ENCODE results near the gene SCP2. TPM values are rescaled to one million over a fixed set of nuclear protein-coding genes. Genes with fewer than 3 reads are reported as not detected.

The SCP2 gene
- total RNA-seq, 2 donors from 2014 or later = 69.3 to 99.4 TPM

DNA sequence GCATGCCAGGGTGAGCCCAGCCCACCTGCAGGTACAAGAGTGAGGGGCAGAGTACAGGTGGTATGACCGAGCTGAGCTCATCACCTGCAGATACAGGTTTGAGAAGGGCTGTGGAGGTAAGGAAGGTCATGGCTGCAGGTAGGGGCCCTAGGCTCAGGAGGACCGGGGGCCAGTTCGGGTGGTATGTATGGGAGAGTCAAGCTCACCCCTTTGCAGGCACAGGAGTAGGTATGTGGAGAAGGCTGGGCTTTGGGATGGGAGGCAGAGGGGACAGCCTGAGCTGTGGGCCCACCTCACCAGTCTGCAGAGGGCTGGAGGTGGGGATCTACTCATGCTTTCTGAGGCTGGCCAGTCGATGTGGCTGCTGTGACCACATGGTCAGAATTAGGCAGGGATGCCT is 152.2 kb downstream of the SCP2 start:
- Histone ChIP-seq H3K36me3 (ENCODE audit: control insufficient read depth, insufficient read depth, low read length) (no peaks in the 10 kb centered on the region), H3K9ac (ENCODE audit: extremely low read depth, low read length, poor library complexity, severe bottlenecking) (no peak overlapping the region), H3K27me3 (ENCODE audit: control insufficient read depth, insufficient read depth, low read length, poor library complexity, severe bottlenecking) (no peaks in the 10 kb centered on the region), H3K4me1 (ENCODE audit: control insufficient read depth, insufficient read depth, low read length) (peaks cover 4% of the 10 kb centered on the region), H3K9me3 (ENCODE audit: control insufficient read depth, low read length) (no peaks in the 10 kb centered on the region), H3K27ac (ENCODE audit: low read depth, low read length) (no peak overlapping the region), H3K4me3 (ENCODE audit: low read length) (no peak overlapping the region)
- peaks cover 20% of the 10 kb centered on the region for H3K27me3 Mint-ChIP-seq (ENCODE audit: insufficient read depth)
- TF ChIP-seq, protein P1, sequence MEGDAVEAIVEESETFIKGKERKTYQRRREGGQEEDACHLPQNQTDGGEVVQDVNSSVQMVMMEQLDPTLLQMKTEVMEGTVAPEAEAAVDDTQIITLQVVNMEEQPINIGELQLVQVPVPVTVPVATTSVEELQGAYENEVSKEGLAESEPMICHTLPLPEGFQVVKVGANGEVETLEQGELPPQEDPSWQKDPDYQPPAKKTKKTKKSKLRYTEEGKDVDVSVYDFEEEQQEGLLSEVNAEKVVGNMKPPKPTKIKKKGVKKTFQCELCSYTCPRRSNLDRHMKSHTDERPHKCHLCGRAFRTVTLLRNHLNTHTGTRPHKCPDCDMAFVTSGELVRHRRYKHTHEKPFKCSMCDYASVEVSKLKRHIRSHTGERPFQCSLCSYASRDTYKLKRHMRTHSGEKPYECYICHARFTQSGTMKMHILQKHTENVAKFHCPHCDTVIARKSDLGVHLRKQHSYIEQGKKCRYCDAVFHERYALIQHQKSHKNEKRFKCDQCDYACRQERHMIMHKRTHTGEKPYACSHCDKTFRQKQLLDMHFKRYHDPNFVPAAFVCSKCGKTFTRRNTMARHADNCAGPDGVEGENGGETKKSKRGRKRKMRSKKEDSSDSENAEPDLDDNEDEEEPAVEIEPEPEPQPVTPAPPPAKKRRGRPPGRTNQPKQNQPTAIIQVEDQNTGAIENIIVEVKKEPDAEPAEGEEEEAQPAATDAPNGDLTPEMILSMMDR (conservative IDR thresholded peaks at IDR 0.05) = no peak
- no peaks in the 10 kb centered on the region for H3K36me3 Mint-ChIP-seq (ENCODE audit: low read depth)
- H3K9me3 Mint-ChIP-seq = no peaks in the 10 kb centered on the region
- H3K4me3 Mint-ChIP-seq = no peak overlapping the region
- no peak for DNase-seq
- H3K27ac Mint-ChIP-seq = no peak overlapping the region
- H3K4me1 Mint-ChIP-seq = peaks cover 24% of the 10 kb centered on the region
- WGBS, 2 experiments (ENCODE audit: insufficient coverage in 1 of 2, insufficient read length in 1 of 2) = 83% methylated on average over 4 of the region's 4 CpGs; no CpG with 5 or more reads in 1 of the 2 experiments

DNA sequence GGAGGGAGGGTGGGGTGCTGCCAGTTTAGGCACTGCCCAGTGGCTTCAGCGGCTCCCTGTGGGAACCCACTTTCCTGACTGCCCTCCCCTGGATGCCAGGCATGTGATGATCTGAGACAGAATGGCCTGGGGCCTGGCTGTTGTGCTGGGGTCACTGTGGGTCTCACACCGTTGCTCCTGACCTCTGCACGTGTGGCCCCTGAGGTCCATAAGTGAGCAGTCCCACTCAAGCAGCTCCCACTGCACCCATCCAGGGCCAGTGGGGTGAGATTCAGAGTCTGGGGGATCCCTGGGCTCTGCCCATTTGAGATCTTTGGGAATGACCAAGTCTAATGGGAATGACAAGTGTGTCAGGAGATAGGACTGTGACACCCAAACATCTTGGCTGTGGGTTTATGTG is 153.0 kb downstream of the SCP2 start:
- H3K27me3 Mint-ChIP-seq (ENCODE audit: insufficient read depth) = peaks cover 27% of the 10 kb centered on the region
- no peak for DNase-seq
- H3K4me3 Mint-ChIP-seq = no peak overlapping the region
- peaks cover 24% of the 10 kb centered on the region for H3K4me1 Mint-ChIP-seq
- Histone ChIP-seq H3K4me3 (ENCODE audit: low read length) (no peak overlapping the region), H3K9me3 (ENCODE audit: control insufficient read depth, low read length) (no peaks in the 10 kb centered on the region), H3K9ac (ENCODE audit: extremely low read depth, low read length, poor library complexity, severe bottlenecking) (no peak overlapping the region), H3K27ac (ENCODE audit: low read depth, low read length) (no peak overlapping the region), H3K27me3 (ENCODE audit: control insufficient read depth, insufficient read depth, low read length, poor library complexity, severe bottlenecking) (no peaks in the 10 kb centered on the region), H3K36me3 (ENCODE audit: control insufficient read depth, insufficient read depth, low read length) (no peaks in the 10 kb centered on the region), H3K4me1 (ENCODE audit: control insufficient read depth, insufficient read depth, low read length) (peaks cover 4% of the 10 kb centered on the region)
- WGBS, 2 experiments (ENCODE audit: insufficient coverage in 1 of 2, insufficient read length in 1 of 2) = 74 to 79% methylated on average over 3 of the region's 3 CpGs
- TF ChIP-seq, protein P1 (conservative IDR thresholded peaks at IDR 0.05) = no peak
- H3K9me3 Mint-ChIP-seq = no peaks in the 10 kb centered on the region
- H3K27ac Mint-ChIP-seq = no peak overlapping the region
- no peaks in the 10 kb centered on the region for H3K36me3 Mint-ChIP-seq (ENCODE audit: low read depth)

DNA sequence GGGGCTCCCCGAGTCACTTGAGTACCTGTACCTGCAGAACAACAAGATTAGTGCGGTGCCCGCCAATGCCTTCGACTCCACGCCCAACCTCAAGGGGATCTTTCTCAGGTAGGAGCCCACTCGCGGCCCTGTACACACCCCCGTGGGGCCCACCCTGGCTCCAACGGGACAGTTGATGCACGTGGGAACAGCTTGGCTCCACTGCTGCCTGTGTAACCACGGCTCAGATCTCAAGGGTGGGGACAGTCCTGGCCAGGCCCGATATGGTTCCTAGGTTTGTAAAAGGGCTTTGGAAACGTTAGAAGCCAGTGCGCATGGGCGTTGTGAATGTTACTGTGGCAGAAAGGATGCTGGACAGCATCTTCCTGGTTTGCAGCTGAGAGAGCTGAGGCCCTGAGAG is 153.7 kb downstream of the SCP2 start:
- Mint-ChIP-seq H3K27me3 (ENCODE audit: insufficient read depth) (peaks cover 26% of the 10 kb centered on the region), H3K36me3 (ENCODE audit: low read depth) (no peaks in the 10 kb centered on the region), H3K9me3 (no peaks in the 10 kb centered on the region), H3K27ac (no peak overlapping the region), H3K4me3 (no peak overlapping the region), H3K4me1 (peaks cover 24% of the 10 kb centered on the region)
- Histone ChIP-seq H3K36me3 (ENCODE audit: control insufficient read depth, insufficient read depth, low read length) (no peaks in the 10 kb centered on the region), H3K27ac (ENCODE audit: low read depth, low read length) (no peak overlapping the region), H3K27me3 (ENCODE audit: control insufficient read depth, insufficient read depth, low read length, poor library complexity, severe bottlenecking) (no peaks in the 10 kb centered on the region), H3K9me3 (ENCODE audit: control insufficient read depth, low read length) (no peaks in the 10 kb centered on the region), H3K9ac (ENCODE audit: extremely low read depth, low read length, poor library complexity, severe bottlenecking) (no peak overlapping the region), H3K4me3 (ENCODE audit: low read length) (no peak overlapping the region), H3K4me1 (ENCODE audit: control insufficient read depth, insufficient read depth, low read length) (peaks cover 4% of the 10 kb centered on the region)
- TF ChIP-seq, protein P1 (conservative IDR thresholded peaks at IDR 0.05) = no peak
- no peak for DNase-seq
- WGBS, 2 experiments (ENCODE audit: insufficient coverage in 1 of 2, insufficient read length in 1 of 2) = 93 to 94% methylated on average over 15 of the region's 15 CpGs

Measured in endodermal cell (in vitro differentiated cells).